ENCODE data around the gene CASQ1. TPM values are rescaled to one million over a fixed set of nuclear protein-coding genes. Genes with fewer than 3 reads are reported as not detected.
A peak's percentile ranks its signal among the peaks of the same experiment; 100 is the strongest.

The CASQ1 gene
- total RNA-seq, 1 donor from 2014 or later: 0.26 TPM

- H3K4me1 Mint-ChIP-seq: peaks cover 10% of the 10 kb centered on the region
- peak; percentile 98 for DNase-seq (ENCODE audit: low read depth, low spot score)
- TF ChIP-seq, protein P1, sequence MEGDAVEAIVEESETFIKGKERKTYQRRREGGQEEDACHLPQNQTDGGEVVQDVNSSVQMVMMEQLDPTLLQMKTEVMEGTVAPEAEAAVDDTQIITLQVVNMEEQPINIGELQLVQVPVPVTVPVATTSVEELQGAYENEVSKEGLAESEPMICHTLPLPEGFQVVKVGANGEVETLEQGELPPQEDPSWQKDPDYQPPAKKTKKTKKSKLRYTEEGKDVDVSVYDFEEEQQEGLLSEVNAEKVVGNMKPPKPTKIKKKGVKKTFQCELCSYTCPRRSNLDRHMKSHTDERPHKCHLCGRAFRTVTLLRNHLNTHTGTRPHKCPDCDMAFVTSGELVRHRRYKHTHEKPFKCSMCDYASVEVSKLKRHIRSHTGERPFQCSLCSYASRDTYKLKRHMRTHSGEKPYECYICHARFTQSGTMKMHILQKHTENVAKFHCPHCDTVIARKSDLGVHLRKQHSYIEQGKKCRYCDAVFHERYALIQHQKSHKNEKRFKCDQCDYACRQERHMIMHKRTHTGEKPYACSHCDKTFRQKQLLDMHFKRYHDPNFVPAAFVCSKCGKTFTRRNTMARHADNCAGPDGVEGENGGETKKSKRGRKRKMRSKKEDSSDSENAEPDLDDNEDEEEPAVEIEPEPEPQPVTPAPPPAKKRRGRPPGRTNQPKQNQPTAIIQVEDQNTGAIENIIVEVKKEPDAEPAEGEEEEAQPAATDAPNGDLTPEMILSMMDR (conservative IDR thresholded peaks at IDR 0.05): peak; percentile 92
- no peaks in the 10 kb centered on the region for H3K27me3 Mint-ChIP-seq (ENCODE audit: low read depth)
- H3K36me3 Mint-ChIP-seq (ENCODE audit: low read depth): no peaks in the 10 kb centered on the region
- no peak overlapping the region for H3K4me3 Mint-ChIP-seq
- no peak overlapping the region for H3K27ac Mint-ChIP-seq (ENCODE audit: unreplicated experiment)
- H3K9me3 Mint-ChIP-seq: no peaks in the 10 kb centered on the region
Measured at GRCh38 chr1:160193091-160193819, 2.9 kb downstream of the CASQ1 start.

GRCh38 chr1:160193832-160194736 lies 3.7 kb downstream of the CASQ1 start:
- TF ChIP-seq, protein P1 (conservative IDR thresholded peaks at IDR 0.05): no peak
- no peaks in the 10 kb centered on the region for H3K9me3 Mint-ChIP-seq
- no peak for DNase-seq (ENCODE audit: low read depth, low spot score)
- peaks cover 9% of the 10 kb centered on the region for H3K4me1 Mint-ChIP-seq
- H3K4me3 Mint-ChIP-seq: no peak overlapping the region
- no peak overlapping the region for H3K27ac Mint-ChIP-seq (ENCODE audit: unreplicated experiment)
- H3K36me3 Mint-ChIP-seq (ENCODE audit: low read depth): no peaks in the 10 kb centered on the region
- H3K27me3 Mint-ChIP-seq (ENCODE audit: low read depth): no peaks in the 10 kb centered on the region

DNA sequence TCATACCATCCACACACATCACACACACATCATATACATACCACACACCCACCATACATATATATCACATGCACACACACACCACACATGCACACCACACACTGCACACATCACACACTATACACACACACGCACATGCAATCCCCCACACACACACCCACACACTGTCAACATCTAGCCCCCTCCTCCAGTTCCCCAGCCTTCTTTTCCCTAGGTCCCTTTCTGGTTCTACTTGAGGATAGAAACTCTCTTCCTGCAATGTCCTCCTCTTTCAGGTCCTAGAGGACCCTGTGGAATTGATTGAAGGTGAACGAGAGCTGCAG lies 4.3 kb downstream of the CASQ1 start:
- H3K36me3 Mint-ChIP-seq (ENCODE audit: low read depth): no peaks in the 10 kb centered on the region
- no peak for DNase-seq (ENCODE audit: low read depth, low spot score)
- H3K27ac Mint-ChIP-seq (ENCODE audit: unreplicated experiment): no peak overlapping the region
- no peaks in the 10 kb centered on the region for H3K27me3 Mint-ChIP-seq (ENCODE audit: low read depth)
- TF ChIP-seq, protein P1 (conservative IDR thresholded peaks at IDR 0.05): no peak
- H3K4me1 Mint-ChIP-seq: peaks cover 3% of the 10 kb centered on the region
- H3K9me3 Mint-ChIP-seq: no peaks in the 10 kb centered on the region
- no peak overlapping the region for H3K4me3 Mint-ChIP-seq

DNA sequence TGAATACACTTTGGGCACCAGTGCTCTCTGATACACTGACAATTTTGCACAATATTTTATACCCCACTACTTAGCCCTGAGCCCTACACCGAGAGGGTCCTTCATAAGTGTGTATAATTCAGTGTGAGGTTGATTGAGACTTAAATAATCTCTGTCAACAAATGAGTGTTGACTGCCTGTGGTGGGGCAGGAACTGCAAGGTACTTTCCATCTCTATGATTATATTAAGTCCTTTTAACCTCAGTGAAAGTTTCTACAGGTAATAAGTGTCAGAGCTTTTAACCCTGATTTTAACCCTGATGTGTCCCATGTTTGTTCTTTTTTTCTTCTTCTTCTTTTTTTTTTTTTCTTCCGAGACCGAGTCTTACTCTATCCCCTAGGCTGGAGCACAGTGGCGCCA lies 5.8 kb downstream of the CASQ1 start:
- Mint-ChIP-seq H3K27ac (ENCODE audit: unreplicated experiment) (no peak overlapping the region), H3K9me3 (no peaks in the 10 kb centered on the region), H3K4me1 (no peaks in the 10 kb centered on the region), H3K36me3 (ENCODE audit: low read depth) (no peaks in the 10 kb centered on the region), H3K27me3 (ENCODE audit: low read depth) (no peaks in the 10 kb centered on the region), H3K4me3 (no peak overlapping the region)
- TF ChIP-seq, protein P1 (conservative IDR thresholded peaks at IDR 0.05): no peak
- no peak for DNase-seq (ENCODE audit: low read depth, low spot score)

DNA sequence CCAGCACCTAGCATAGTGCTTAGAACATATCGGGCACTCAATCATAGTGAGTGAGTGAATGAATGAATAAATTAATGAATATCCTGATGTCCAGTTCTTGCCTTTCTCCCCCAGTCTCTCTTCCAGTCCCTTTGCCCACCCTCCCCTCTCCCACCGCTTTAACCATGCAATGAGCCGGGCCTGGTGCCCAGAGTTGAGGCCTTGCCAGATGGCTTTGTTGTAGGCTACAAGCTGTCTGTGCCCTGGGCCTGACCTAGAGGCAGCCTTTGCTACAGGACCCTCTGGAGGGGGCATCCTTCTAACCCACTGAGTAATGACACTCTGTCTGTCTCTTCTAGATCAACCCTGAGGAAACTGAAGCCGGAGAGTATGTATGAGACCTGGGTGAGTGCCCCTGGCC lies 6.9 kb downstream of the CASQ1 start:
- H3K36me3 Mint-ChIP-seq (ENCODE audit: low read depth): no peaks in the 10 kb centered on the region
- DNase-seq (ENCODE audit: low read depth, low spot score): no peak
- H3K9me3 Mint-ChIP-seq: no peaks in the 10 kb centered on the region
- no peak overlapping the region for H3K4me3 Mint-ChIP-seq
- TF ChIP-seq, protein P1 (conservative IDR thresholded peaks at IDR 0.05): no peak
- peak overlapping the region; percentile 68 for H3K27ac Mint-ChIP-seq (ENCODE audit: unreplicated experiment)
- no peaks in the 10 kb centered on the region for H3K27me3 Mint-ChIP-seq (ENCODE audit: low read depth)
- no peaks in the 10 kb centered on the region for H3K4me1 Mint-ChIP-seq
